SK-N-SH (cell line): Measurements from ENCODE around the gene ZNF441. TPM values are rescaled to one million over a fixed set of nuclear protein-coding genes. Genes with fewer than 3 reads are reported as not detected.

Source experiments
- CTCF ChIA-PET: fragments of 300-600, 350-600 bp; formaldehyde crosslinking; extraction: SDS; loops from one replicate; lab custom pipeline; 2021; lab: Yijun Ruan, JAX
- POLR2A ChIA-PET: fragments of 350-600 bp; sonication (Branson Sonifier 250); formaldehyde crosslinking; extraction: SDS; loops from one replicate; lab custom pipeline; 2020; ENCODE audit warnings: antibody characterized with exemption, inconsistent platforms; lab: Yijun Ruan, JAX
- DNase-seq: peaks from one replicate; pipeline ENCODE4 v3.0.0; 2012
- H2AFZ ChIP-seq: fragments of 200-600 bp; sonication (generic); 2 replicates; pipeline ENCODE4 v1.8.1; 2016; ENCODE audit warnings: antibody characterized with exemption, mild to moderate bottlenecking, low read depth
- H3F3A ChIP-seq: fragments of 200-600 bp; sonication (generic); replicated peaks from 2 replicates; pipeline ENCODE3; 2016; ENCODE audit warnings: antibody characterized with exemption, mild to moderate bottlenecking; ENCODE audit not compliant: insufficient read depth
- H3K27ac ChIP-seq, 2 experiments: fragments of 200-500 bp in 1 of 2; fragments of 200-600 bp in 1 of 2; sonication (Bioruptor generic) in 1 of 2; sonication (generic), shearing (Covaris generic) in 1 of 2; 2 replicates each; pipeline versions ENCODE4 v1.5.1 to v1.6.1; 2014 to 2016; ENCODE audit warnings: low read depth in 2 of 2, inconsistent platforms in 1 of 2, low read length in 1 of 2, mild to moderate bottlenecking in 1 of 2, mixed read lengths in 1 of 2
- H3K27me3 ChIP-seq: fragments of 200-600 bp; sonication (generic), shearing (Covaris generic); 2 replicates; pipeline ENCODE4 v1.6.1; 2016; ENCODE audit warnings: mixed run types; ENCODE audit not compliant: insufficient read depth
- H3K36me3 ChIP-seq, 2 experiments: fragments of 200-500 bp in 1 of 2; fragments of 200-600 bp in 1 of 2; sonication (Bioruptor generic) in 1 of 2; sonication (generic) in 1 of 2; replicated peaks in 1 of 2; 2 replicates each; pipeline versions ENCODE3 to v1.5.1; 2014 to 2016; ENCODE audit warnings: low read length in 1 of 2, mild to moderate bottlenecking in 1 of 2; ENCODE audit not compliant: insufficient read depth in 2 of 2, control insufficient read depth in 1 of 2
- H3K4me1 ChIP-seq, 2 experiments: fragments of 200-500 bp in 1 of 2; fragments of 200-600 bp in 1 of 2; sonication (Bioruptor generic) in 1 of 2; sonication (generic), shearing (Covaris generic) in 1 of 2; 2 replicates each; pipeline versions ENCODE4 v1.5.1 to v1.6.1; 2014 to 2016; ENCODE audit warnings: low read depth in 1 of 2, low read length in 1 of 2, mixed run types in 1 of 2; ENCODE audit not compliant: insufficient read depth in 2 of 2, control insufficient read depth in 1 of 2
- H3K4me2 ChIP-seq: fragments of 200-600 bp; sonication (generic), shearing (Covaris generic); 2 replicates; pipeline ENCODE4 v1.6.1; 2017; ENCODE audit warnings: mixed run types
- H3K4me3 ChIP-seq, 2 experiments: fragments of 200-500 bp in 1 of 2; fragments of 200-600 bp in 1 of 2; sonication (Bioruptor generic) in 1 of 2; sonication (generic), shearing (Covaris generic) in 1 of 2; 2 replicates each; pipeline versions ENCODE4 v1.5.1 to v1.8.1; 2014 to 2016; ENCODE audit warnings: low read depth in 2 of 2, inconsistent platforms in 1 of 2, low read length in 1 of 2, mild to moderate bottlenecking in 1 of 2, mixed read lengths in 1 of 2, moderate library complexity in 1 of 2
- H3K79me2 ChIP-seq: fragments of 200-600 bp; sonication (generic); 2 replicates; pipeline ENCODE4 v1.8.1; 2017; ENCODE audit warnings: mild to moderate bottlenecking; ENCODE audit not compliant: insufficient read depth
- H3K9ac ChIP-seq: fragments of 200-600 bp; sonication (generic); 2 replicates; pipeline ENCODE4 v1.6.1; 2017; ENCODE audit warnings: mixed run types
- H3K9me2 ChIP-seq: fragments of 200-600 bp; sonication (generic); 2 replicates; pipeline ENCODE4 v1.6.1; 2017; ENCODE audit warnings: mixed run types
- H3K9me3 ChIP-seq: fragments of 200-600 bp; sonication (generic); 2 replicates; pipeline ENCODE4 v1.6.1; 2017; ENCODE audit warnings: mixed run types, mild to moderate bottlenecking, moderate library complexity
- H4K20me1 ChIP-seq: fragments of 200-600 bp; sonication (generic); 2 replicates; pipeline ENCODE4 v1.6.1; 2017; ENCODE audit warnings: mild to moderate bottlenecking, mixed run types; ENCODE audit not compliant: insufficient read depth
- CHD2 ChIP-seq: fragments of 150-350 bp; IDR thresholded peaks from 2 replicates; pipeline ENCODE4 v1.6.1; 2018; ENCODE audit warnings: low read length; ENCODE audit not compliant: partially characterized antibody
- CTCF ChIP-seq: fragments of 200-600 bp; sonication (generic); IDR thresholded peaks from 2 replicates; pipeline ENCODE4 v1.6.1; 2017; ENCODE audit warnings: antibody characterized with exemption, mild to moderate bottlenecking, moderate library complexity
- ELF1 ChIP-seq: IDR thresholded peaks from 2 replicates; pipeline ENCODE4 v1.4.0; 2012
- EP300 ChIP-seq, 2 experiments: IDR thresholded peaks; 2 replicates each; pipeline versions ENCODE4 v1.4.0 to v1.6.1; 2012; ENCODE audit warnings: borderline replicate concordance in 1 of 2, low read depth in 1 of 2, low read length in 1 of 2
- EZH2phosphoT487 ChIP-seq: fragments of 200-600 bp; sonication (generic); IDR thresholded peaks from 2 replicates; pipeline ENCODE4 v1.6.1; 2017; ENCODE audit warnings: low read depth, mixed run types, mild to moderate bottlenecking, antibody characterized with exemption, moderate library complexity, borderline replicate concordance
- FOXJ3 ChIP-seq: sonication (generic); formaldehyde crosslinking; IDR thresholded peaks from 2 replicates; pipeline ENCODE4 v1.5.1; 2020; ENCODE audit warnings: mild to moderate bottlenecking, missing genetic modification reagents
- GABPA ChIP-seq: IDR thresholded peaks from 2 replicates; pipeline ENCODE4 v1.4.0; 2012; ENCODE audit warnings: low read depth, mild to moderate bottlenecking
- IRF3 ChIP-seq: fragments of 150-350 bp; IDR thresholded peaks from 2 replicates; pipeline ENCODE4 v1.6.1; 2016; ENCODE audit warnings: mild to moderate bottlenecking, low read depth, low read length
- JUND ChIP-seq: IDR thresholded peaks from 2 replicates; pipeline ENCODE4 v1.4.0; 2012
- MAX ChIP-seq: IDR thresholded peaks from 2 replicates; pipeline ENCODE4 v1.4.0; 2012; ENCODE audit warnings: low read depth
- MXI1 ChIP-seq: IDR thresholded peaks from 2 replicates; pipeline ENCODE4 v1.6.1; 2012; ENCODE audit warnings: mild to moderate bottlenecking, low read depth, low read length, improper control_type of control experiment
- PBX3 ChIP-seq: IDR thresholded peaks from 2 replicates; pipeline ENCODE4; 2012
- POLR2AphosphoS5 ChIP-seq: IDR thresholded peaks from 2 replicates; pipeline ENCODE4 v1.6.1; 2012; ENCODE audit warnings: low read depth, low read length
- RAD21 ChIP-seq: IDR thresholded peaks from 2 replicates; pipeline ENCODE4 v1.6.1; 2012; ENCODE audit warnings: mild to moderate bottlenecking, low read length
- RFX5 ChIP-seq: IDR thresholded peaks from 2 replicates; pipeline ENCODE4 v1.6.1; 2012; ENCODE audit warnings: mild to moderate bottlenecking, improper control_type of control experiment, low read length
- RXRA ChIP-seq: IDR thresholded peaks from 2 replicates; pipeline ENCODE4 v1.4.0; 2012; ENCODE audit warnings: low read depth, mild to moderate bottlenecking, borderline replicate concordance
- SIN3A ChIP-seq: IDR thresholded peaks from 2 replicates; pipeline ENCODE4 v1.6.1; 2012; ENCODE audit warnings: low read depth, mild to moderate bottlenecking, low read length, moderate library complexity, borderline replicate concordance
- SMC3 ChIP-seq: IDR thresholded peaks from 2 replicates; pipeline ENCODE4 v1.6.1; 2012; ENCODE audit warnings: low read depth, low read length, improper control_type of control experiment
- TAF1 ChIP-seq: IDR thresholded peaks from 2 replicates; pipeline ENCODE4 v1.6.1; 2012; ENCODE audit warnings: low read depth, mild to moderate bottlenecking, low read length, moderate library complexity, borderline replicate concordance
- TCF12 ChIP-seq: IDR thresholded peaks from 2 replicates; pipeline ENCODE4 v1.4.0; 2012
- TEAD4 ChIP-seq: IDR thresholded peaks from 2 replicates; pipeline ENCODE4 v1.4.0; 2012; ENCODE audit warnings: mild to moderate bottlenecking, borderline replicate concordance; ENCODE audit not compliant: insufficient read depth
- USF1 ChIP-seq: IDR thresholded peaks from 2 replicates; pipeline ENCODE4 v1.4.0; 2012; ENCODE audit warnings: low read depth, borderline replicate concordance
- YY1 ChIP-seq: IDR thresholded peaks from 2 replicates; pipeline ENCODE4 v1.4.0; 2012; ENCODE audit warnings: low read depth, mild to moderate bottlenecking
- ZBTB33 ChIP-seq: IDR thresholded peaks from 2 replicates; pipeline ENCODE4 v1.4.0; 2012; ENCODE audit warnings: low read depth, borderline replicate concordance
- WGBS: methylation state at CpG from one replicate; pipeline ENCODE4 v1.1.6; 2017; ENCODE audit warnings: low lambda C conversion rate; 5-methylcytosine and 5-hydroxymethylcytosine counted together
- polyA plus RNA-seq, 3 experiments: library from polyadenylated mRNA; depleted of rRNA; stranded (reverse); fragments of >200 nt; gene quantifications; 2 replicates each; pipeline ENCODE4 v1.2.3, GENCODE V29; 2012

ZNF441 gene
- 3.2 and 5.5 TPM in 2 replicates for polyA plus RNA-seq (2012; rRNA removed)
- polyA plus RNA-seq (2012; cell fraction: cytosol; rRNA removed): 1.7 and 2.0 TPM in 2 replicates
- 8.2 and 18.8 TPM in 2 replicates for polyA plus RNA-seq (2012; cell fraction: nucleus; rRNA removed)

- Histone ChIP-seq H3K79me2 (peaks cover 36% of the 10 kb centered on the region), H3K27ac (peak within 1 kb of the TSS; percentile 66 to 90), H3K9ac (peak within 1 kb of the TSS; percentile 94), H3K36me3 (peaks cover 0 to 3% of the 10 kb centered on the region in 2 experiments), H2AFZ (peak within 1 kb of the TSS; percentile 99), H3K9me3 (no peaks in the 10 kb centered on the region), H3K4me3 (peak within 1 kb of the TSS; percentile 72 to 90), H3K9me2 (no peaks in the 10 kb centered on the region), H3F3A (no peaks in the 10 kb centered on the region), H3K4me1 (peaks cover 0 to 10% of the 10 kb centered on the region in 2 experiments; a peak in 1 of 4 replicates), H3K27me3 (no peaks in the 10 kb centered on the region), H4K20me1 (no peaks in the 10 kb centered on the region), H3K4me2 (peak within 1 kb of the TSS; percentile 95)
- ChIA-PET CTCF (interaction anchor here (0.9 to 1.7 kb wide), 5 partner anchors 30 to 73 kb away, joined by 3 to 6 read pairs (median 4); partner anchors contain the start of gene ZNF491), POLR2A (interaction anchor here (0.6 to 1.1 kb wide), 7 partner anchors 19 to 428 kb away, joined by 3 to 7 read pairs (median 4); partner anchors contain the start of gene ZNF440)
- DNase-seq: peak; percentile 96
- WGBS: 2% methylated on average over 25 of the region's 61 CpGs
- TF ChIP-seq IRF3: no peak
- TF ChIP-seq YY1: no peak
- no peak for TF ChIP-seq FOXJ3 (CRISPR knock-in tag)
- TF ChIP-seq RAD21: no peak
- TF ChIP-seq CHD2: peak; percentile 77
- TF ChIP-seq MXI1: peak; percentile 95
- TF ChIP-seq USF1: peak; percentile 5; the same call in 1 of the 2 replicates
- no peak for TF ChIP-seq RXRA
- peak; percentile 10; the same call in 1 of the 2 replicates for TF ChIP-seq TCF12
- TF ChIP-seq ZBTB33: no peak
- no peak for TF ChIP-seq EZH2phosphoT487
- TF ChIP-seq TEAD4: no peak
- 0 out of 2 replicates have a peak, but pooled peaks have one; percentile 34 for TF ChIP-seq SIN3A
- TF ChIP-seq JUND: no peak
- TF ChIP-seq TAF1: peak; percentile 56; the same call in 1 of the 2 replicates
- peak; percentile 43; the same call in 1 of the 2 replicates for TF ChIP-seq ELF1
- no peak for TF ChIP-seq RFX5
- no peak for TF ChIP-seq EP300 (IDR thresholded peaks at IDR 0.05; ENCODE audit: borderline replicate concordance in 1 of 2, low read depth in 1 of 2, low read length in 1 of 2)
- TF ChIP-seq CTCF: no peak
- TF ChIP-seq MAX: 0 out of 2 replicates have a peak, but pooled peaks have one; percentile 53
- TF ChIP-seq GABPA: peak; percentile 57
- peak; percentile 92 for TF ChIP-seq POLR2AphosphoS5
- 0 out of 2 replicates have a peak, but pooled peaks have one; percentile 12 for TF ChIP-seq SMC3
- peak; percentile 97 for TF ChIP-seq PBX3
Observed at GRCh38 chr19:11766597-11767591, at the start of gene ZNF441. Gene ZNF441 (plus strand): TSS chr19:11767000. CDS start chr19:11767194, 194 bp downstream.
